Endothelial cell of hepatic sinusoid (primary cell): ENCODE data around the gene GPR152.
"Not testable (repeated sequence)": the region's sequence is repeated elsewhere in the genome, so short reads cannot be mapped to it uniquely, and the experiment has no call there.

Experiments used
- in situ Hi-C: cut with HindIII; loops from 2 replicates; pipeline ENCODE4 v1.10.0; 2017; ENCODE audit warnings: low sequenced_read_pairs

Gene GPR152

GRCh38 chr11:67465530-67465929 lies 13.0 kb upstream of the GPR152 start:
- in situ Hi-C loops, result not testable (repeated sequence)

GRCh38 chr11:67465189-67465510 lies 12.6 kb upstream of the GPR152 start:
- in situ Hi-C loops, result no loop called here

DNA sequence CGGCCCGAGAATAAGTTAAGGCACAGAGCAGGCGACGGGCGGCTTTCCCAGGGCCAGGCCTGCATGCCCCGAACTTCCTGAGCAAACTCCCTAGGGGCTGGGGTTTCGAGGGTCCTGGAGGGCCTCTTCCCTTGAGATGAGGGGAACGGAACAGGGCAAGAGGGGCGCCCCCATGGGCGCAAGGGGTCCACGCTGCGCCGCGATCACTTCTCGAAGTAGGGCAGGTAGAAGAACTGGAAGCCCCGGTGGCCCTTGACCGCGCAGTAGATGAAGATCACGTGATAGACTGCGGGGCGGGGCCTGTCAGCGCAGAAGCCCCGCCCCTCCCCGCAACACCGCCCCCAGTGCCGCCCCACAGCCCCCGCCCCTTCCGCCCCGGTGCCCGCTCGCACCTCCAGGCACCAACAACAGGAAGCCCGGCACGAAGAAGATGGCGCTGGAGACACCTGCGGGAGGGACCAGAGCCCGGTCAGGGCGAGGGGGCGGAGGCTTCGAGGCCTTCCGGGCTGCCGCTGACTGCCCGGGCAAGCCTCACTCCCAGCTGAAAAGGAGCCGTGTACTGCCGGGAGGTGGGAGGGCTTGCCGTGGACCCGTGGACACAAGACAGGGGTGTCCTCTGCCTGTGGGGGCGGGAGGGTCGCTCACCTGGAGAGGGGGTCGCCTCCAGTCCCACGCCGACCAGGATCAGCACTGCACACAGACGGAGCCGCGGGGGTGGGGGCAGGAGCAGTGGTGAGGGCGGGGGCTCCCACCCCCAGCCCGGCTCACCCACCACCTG lies 12.1 kb upstream of the GPR152 start:
- in situ Hi-C loops, result no loop called here

- in situ Hi-C loops, result no loop called here
Measured at GRCh38 chr11:67463680-67464410, 11.3 kb upstream of the GPR152 start.

DNA sequence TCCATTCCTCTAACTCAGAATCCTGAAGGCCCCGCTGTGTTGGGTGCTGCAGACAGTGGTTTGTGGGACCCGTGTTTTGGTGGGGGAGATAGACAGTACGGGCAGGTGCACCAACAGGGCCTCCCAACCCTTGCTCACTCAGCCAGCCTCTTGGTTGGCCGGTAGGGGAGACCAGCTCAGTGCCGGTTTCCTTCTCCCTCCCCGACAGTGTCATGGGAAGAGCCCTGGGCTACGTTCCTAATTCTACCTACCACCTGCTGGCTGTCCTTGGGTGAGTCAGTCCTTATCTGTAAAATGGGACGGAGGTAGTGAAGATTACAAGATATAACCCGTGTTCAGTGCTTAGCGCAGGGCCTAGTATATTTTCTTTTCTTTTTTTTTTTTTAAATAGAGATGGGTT lies 10.7 kb upstream of the GPR152 start:
- in situ Hi-C loops, result no loop called here

DNA sequence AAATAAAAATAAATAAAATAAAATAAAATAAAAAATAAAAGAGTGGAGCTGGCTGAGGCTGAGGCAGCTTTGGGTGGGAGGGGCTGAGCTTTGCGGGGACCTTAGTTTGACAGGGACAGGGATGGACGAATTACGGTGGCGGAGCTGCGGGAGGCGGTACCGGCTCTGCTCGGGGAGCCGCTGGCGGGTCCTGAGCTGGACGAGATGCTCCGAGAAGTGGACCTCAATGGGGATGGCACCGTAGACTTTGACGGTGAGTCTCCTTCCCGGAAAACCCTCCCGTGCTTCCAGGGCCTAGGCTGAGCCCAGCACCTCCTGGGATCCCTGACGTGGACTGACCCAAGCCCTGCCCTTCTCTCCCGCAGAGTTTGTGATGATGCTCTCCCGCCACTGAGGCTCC lies 5.7 kb upstream of the GPR152 start:
- in situ Hi-C loops, result no loop called here

DNA sequence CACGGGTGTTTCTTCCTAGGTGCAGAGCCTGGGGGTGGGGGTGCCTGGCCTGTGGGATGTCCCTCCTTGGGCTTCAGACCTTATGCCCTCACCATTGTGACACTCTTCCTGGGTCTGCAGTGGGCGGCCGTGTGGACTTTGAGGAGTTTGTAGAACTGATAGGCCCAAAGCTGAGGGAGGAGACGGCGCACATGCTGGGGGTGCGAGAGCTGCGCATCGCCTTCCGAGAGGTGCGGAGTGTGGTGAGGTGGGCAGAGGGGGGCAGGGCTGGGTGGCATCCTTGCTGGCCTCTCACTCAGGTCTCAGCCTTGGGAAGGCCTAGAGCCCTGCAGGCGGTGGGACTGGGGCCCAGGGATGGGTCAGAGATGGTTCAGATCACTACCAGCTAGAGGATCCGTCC lies 4.9 kb upstream of the GPR152 start:
- in situ Hi-C loops, result no loop called here

DNA sequence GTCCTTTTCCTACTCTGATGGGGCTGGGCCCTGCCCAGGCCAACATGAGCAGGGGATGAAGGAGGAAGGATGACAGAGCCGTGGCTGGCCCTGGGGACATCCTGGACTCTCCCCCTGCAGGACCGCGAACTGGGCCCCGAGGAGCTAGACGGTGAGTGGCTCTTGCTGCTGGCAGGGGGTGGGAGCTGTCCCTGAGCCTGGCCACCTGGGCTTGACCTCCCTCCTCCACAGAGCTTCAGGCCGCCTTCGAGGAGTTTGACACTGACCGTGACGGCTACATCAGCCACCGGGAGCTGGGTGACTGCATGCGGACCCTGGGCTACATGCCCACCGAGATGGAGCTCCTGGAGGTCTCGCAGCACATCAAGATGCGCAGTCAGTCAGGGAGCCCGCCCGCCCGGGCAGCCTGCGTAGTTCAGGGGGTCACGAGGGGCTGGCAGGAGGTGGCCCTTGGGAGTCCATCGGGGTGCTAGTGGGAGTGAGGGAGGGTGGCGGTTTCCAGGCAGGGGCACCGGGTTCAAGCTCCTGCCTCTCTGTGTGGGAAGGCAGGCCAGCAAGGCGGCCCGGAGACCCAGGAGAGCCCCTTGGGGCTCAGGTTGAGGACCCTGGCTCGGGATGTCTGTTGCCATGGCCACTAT lies 3.7 kb upstream of the GPR152 start:
- in situ Hi-C loops, result no loop called here

DNA sequence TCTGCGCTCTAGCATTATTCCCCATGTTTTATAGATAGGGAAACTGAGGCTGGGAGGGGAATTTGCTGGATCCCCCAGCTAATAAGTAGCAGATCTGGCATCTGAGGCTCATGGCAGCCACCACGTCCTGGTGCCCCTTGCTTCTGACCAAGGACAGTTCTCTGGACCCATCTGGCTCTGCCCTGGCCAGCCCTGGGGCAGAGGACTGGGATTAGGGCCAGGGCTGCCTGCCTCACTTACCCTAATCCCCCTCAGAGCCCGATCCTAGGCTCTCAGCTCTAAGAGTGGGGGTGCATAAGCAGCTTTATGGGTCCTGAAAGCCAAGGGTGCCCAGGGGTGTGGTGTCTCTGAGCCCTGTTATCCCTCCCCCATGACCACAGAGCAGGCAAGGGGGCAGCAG lies 2.5 kb upstream of the GPR152 start, which contains the start of gene CABP4:
CABP4 (plus strand) TSS at position 301 of the 400 bp plus-strand sequence; CDS start at position 371, 70 bp downstream.
- in situ Hi-C loops, result no loop called here

GRCh38 chr11:67453816-67454732 lies 1.5 kb upstream of the GPR152 start:
- in situ Hi-C loops, result no loop called here

DNA sequence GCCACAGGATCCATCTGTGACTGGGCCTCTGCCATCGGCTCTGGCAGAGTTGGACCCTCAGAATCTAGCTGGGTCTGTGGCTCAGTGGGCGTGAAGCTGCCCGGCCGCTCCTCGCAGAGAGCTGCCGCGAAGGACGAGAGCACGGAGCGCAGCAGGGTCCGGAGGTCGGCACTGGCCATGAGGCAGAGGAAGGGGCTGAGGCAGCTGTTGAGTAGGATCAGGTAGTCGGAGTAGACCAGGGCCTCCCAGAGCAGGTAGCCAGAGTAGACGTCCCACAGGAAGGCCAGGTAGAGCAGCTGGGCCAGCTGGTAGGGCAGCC lies 912 bp downstream of the GPR152 start:
- in situ Hi-C loops, result no loop called here

DNA sequence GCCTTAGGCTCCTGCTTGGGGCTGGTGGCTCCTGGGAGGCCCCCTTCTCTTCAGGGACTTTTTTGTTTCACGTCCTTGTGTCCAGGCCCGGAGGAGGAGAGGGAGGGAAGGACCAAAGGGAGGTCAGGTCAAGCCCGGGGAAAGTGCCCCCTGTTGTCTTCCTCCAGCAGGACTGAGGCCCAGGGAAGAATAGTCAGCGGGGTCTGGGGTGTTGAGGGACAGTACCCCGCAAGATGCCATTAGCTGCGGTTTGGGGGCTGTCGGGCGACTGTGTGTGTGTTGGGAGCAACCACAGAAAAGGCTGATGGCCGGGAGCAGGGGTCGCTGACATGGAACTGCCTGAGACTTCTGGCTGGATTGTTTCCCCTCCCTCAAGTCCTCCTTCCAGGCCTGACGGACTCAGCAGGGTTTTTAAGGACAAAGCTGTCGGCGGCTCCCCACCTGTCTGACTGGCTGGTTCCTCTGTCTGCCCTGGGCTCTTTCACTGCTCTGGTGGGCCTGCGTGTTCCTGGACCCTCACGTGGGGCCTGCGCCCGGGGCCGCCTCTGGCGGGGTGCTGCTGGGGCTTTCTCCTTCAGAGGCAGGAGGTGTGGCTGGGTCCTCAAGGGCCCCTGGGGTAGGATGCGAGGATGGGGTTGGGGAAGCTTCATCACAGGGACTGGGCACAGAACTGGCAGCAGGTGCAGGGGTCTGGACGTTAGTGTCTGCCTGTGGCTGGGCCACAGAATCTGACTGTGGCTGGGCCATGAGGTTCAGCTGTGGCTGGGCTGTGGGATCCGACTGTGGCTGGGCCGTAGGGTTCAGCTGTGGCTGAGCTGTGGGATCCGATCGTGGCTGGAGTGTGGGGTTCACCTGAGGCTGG lies 1.5 kb downstream of the GPR152 start:
- in situ Hi-C loops, result no loop called here

DNA sequence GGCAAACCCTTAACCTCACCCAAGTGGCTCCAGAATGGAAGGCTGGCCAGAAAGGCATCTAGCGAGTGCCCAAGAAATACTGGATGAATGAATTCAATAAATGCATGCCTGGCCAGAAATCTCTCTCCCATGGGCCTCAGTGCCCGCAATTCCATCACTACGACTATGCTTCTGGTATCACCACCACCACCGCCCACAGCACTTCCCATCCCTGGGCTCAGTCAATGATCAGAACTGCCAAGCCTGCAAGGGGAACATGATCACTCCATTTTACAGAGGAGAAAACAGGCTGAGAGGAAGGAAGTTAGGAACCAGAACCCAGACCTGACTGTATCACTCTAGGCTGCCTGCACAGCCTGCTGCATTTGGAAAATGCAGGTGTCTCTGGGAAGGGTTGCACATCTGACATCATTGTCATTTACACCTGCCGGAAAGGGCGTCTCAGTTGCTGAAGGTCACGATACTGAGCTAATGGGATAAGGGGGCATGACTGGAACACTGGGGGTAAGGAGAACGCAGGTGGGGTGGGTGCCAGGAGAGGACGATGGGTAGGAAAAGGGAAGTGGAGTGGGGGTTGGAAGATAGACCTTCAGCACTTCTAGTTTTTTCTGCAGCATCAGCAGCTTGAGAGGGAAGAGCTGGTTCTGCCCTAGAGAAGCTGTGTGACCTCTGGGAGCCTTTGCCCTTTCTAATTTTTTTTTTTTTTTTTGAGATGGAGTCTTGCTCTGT lies 3.2 kb downstream of the GPR152 start:
- in situ Hi-C loops, result no loop called here

GRCh38 chr11:67448220-67448609 lies 4.3 kb downstream of the GPR152 start:
- in situ Hi-C loops, result no loop called here

GRCh38 chr11:67445515-67445914 lies 7.0 kb downstream of the GPR152 start:
- in situ Hi-C loops, result no loop called here

- in situ Hi-C loops, result no loop called here
Measured at GRCh38 chr11:67442504-67443404, 9.8 kb downstream of the GPR152 start.

DNA sequence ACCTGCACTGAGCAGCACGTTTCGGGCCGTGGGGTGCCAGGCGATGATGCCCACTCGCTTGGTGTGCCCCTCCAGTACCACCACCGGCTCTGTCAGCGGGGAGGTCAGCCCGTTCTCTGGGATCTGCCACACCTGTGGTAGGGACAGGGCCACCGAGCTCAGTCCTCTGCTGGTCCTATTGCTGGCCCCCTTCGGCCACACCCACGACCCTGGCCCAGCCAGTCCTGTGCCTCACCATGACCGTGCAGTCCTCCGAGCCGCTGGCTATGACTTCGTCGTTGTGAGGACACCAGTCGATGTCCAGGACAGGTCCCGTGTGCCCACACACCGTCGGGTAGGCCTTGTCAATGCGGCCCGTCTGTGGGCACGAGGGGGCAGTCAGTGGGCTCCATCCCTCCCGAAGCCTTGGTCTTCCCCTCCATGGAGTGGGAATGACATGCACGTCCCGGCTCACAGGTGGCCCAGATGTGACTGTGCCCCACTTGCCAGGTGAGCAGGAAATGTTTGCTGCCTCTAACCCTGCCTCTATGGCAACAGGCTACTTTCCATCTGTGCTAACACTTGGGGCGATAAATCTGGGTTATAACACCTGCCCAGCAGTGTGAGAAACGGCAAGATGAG lies 10.7 kb downstream of the GPR152 start:
- in situ Hi-C loops, result no loop called here

DNA sequence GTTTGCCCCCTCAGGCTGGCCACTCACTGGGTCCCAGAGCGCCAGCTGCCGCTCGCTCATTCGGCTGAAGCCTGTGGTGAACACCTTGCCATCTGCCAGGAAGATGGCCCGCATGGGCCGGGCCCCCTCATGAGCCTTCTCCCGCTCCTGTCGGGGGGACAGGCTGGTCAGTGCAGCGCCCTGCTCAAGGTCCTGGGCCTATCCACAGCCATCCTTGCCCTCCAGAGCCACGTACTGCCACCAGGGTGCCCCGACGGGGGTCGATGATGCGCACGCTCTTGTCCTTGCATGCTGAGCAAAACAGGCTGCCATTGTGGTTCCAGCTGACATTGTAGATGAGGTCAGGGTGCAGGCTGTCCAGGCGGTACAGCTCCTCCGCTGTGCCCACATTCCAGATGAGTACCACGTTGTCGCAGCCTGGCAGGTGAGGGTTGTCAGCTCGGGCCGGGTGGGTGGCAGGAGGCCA lies 11.4 kb downstream of the GPR152 start:
- in situ Hi-C loops, result no loop called here
